Chondrocyte (in vitro differentiated cells): ENCODE data around the gene FOXK1. TPM values are rescaled to one million over a fixed set of nuclear protein-coding genes. Genes with fewer than 3 reads are reported as not detected.
A peak's percentile ranks its signal among the peaks of the same experiment; 100 is the strongest.

Source experiments
- DNase-seq: peaks from one replicate; pipeline ENCODE4 v3.0.0; 2021; ENCODE audit warnings: mixed read lengths, low spot score
- H3K27ac Mint-ChIP-seq: one replicate; pipeline ENCODE4 v1.8.0; 2021; ENCODE audit warnings: mild to moderate bottlenecking, moderate library complexity, mixed read lengths; ENCODE audit not compliant: unreplicated experiment
- H3K27me3 Mint-ChIP-seq: 2 replicates; pipeline ENCODE4 v1.8.0; 2021; ENCODE audit warnings: low read depth, mixed read lengths
- H3K36me3 Mint-ChIP-seq: 2 replicates; pipeline ENCODE4 v1.8.0; 2021; ENCODE audit warnings: low read depth, mixed read lengths
- H3K4me1 Mint-ChIP-seq: 2 replicates; pipeline ENCODE4 v1.8.0; 2021; ENCODE audit warnings: low read depth, mild to moderate bottlenecking, mixed read lengths
- H3K4me3 Mint-ChIP-seq: one replicate; pipeline ENCODE4 v1.8.0; 2021; ENCODE audit warnings: mild to moderate bottlenecking, moderate library complexity, mixed read lengths; ENCODE audit not compliant: unreplicated experiment
- H3K9me3 Mint-ChIP-seq: 2 replicates; pipeline ENCODE4 v1.8.0; 2021; ENCODE audit warnings: low read depth, mixed read lengths
- CTCF ChIP-seq: fragments of 200-600 bp; sonication (generic); IDR thresholded peaks from 2 replicates; pipeline ENCODE4 v1.5.0; 2021; ENCODE audit warnings: antibody characterized with exemption, mild to moderate bottlenecking, moderate library complexity
- total RNA-seq: library from RNA; stranded (reverse); gene quantifications from 3 replicates; pipeline ENCODE4 v1.2.1, GENCODE V29; 2021

The FOXK1 gene
- total RNA-seq, 1 donor from 2014 or later, result 77.9 TPM

DNA sequence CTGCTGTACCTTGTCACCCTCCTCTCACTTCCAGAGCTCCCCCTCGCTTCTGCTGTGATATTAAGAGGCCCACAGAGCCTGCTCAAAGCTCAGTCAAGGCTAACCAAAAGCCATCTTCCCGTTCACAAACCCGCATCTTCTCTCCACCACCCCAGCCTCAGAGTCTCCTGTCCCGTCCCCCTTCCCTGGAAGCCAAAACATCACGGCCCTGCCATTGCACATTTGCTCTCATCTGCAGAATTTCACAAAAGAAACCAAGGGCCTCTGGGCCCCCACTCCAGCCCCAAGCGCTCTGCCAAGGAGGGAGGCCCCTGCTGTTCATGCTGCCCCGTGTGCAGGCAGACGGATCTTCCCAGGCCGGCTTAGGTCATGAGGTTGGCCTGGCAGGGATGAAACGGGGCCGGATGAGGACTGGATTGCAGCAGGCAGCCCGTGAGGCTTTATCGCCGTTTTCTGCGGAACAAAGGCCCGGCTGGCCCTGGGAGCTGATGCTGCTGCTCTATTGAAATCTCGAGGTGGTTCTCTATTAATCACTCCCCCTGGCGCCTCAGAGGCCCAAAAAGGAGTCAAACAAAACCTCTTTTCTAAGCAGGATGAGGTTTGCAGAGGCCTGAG lies 31.6 kb upstream of the FOXK1 start:
- Mint-ChIP-seq H3K36me3 (no peaks in the 10 kb centered on the region), H3K27me3 (no peaks in the 10 kb centered on the region), H3K4me3 (no peak overlapping the region), H3K9me3 (peaks cover 2% of the 10 kb centered on the region), H3K27ac (peak overlapping the region; percentile 78), H3K4me1 (peaks cover 23% of the 10 kb centered on the region)
- peak; percentile 70 for DNase-seq
- TF ChIP-seq CTCF, result no peak

- no peak for TF ChIP-seq CTCF
- H3K4me1 Mint-ChIP-seq, result peaks cover 23% of the 10 kb centered on the region
- DNase-seq, result no peak
- H3K36me3 Mint-ChIP-seq, result peaks cover 5% of the 10 kb centered on the region
- H3K9me3 Mint-ChIP-seq, result peaks cover 8% of the 10 kb centered on the region
- H3K27me3 Mint-ChIP-seq, result no peaks in the 10 kb centered on the region
- H3K27ac Mint-ChIP-seq, result no peak overlapping the region
- no peak overlapping the region for H3K4me3 Mint-ChIP-seq
Measured at GRCh38 chr7:4653771-4654170, 28.3 kb upstream of the FOXK1 start.

GRCh38 chr7:4655311-4655710 lies 26.8 kb upstream of the FOXK1 start:
- H3K4me1 Mint-ChIP-seq, result peaks cover 22% of the 10 kb centered on the region

DNA sequence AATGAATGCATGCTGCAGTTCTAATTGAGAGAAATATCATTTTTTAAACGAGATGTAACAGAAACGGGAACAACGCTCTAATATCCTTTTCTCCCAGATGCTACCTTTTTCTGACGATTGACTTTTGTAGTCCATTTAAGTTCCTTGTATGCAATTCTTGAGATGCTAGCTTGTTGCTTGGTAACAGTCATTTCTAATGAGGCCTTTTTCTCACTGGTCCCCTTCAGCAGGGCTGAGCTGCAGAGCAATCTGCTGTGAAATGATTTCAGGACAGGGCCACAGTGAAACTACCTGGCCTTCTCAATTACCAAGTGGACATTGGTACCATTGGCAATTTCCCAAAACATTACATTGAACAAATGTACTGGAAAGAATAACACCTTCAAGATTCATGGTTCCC lies 26.2 kb upstream of the FOXK1 start:
- no peak overlapping the region for H3K4me3 Mint-ChIP-seq
- peaks cover 16% of the 10 kb centered on the region for H3K4me1 Mint-ChIP-seq
- H3K9me3 Mint-ChIP-seq, result peaks cover 17% of the 10 kb centered on the region
- no peak for DNase-seq
- peaks cover 13% of the 10 kb centered on the region for H3K36me3 Mint-ChIP-seq
- no peaks in the 10 kb centered on the region for H3K27me3 Mint-ChIP-seq
- TF ChIP-seq CTCF, result no peak
- no peak overlapping the region for H3K27ac Mint-ChIP-seq

More at GRCh38 chr7:4655311-4655710, 26.8 kb upstream of the FOXK1 start:
- Mint-ChIP-seq H3K9me3 (peaks cover 16% of the 10 kb centered on the region), H3K4me3 (no peak overlapping the region), H3K27ac (no peak overlapping the region), H3K36me3 (peaks cover 12% of the 10 kb centered on the region), H3K27me3 (no peaks in the 10 kb centered on the region)
- no peak for DNase-seq
- TF ChIP-seq CTCF, result no peak

GRCh38 chr7:4657640-4658417 lies 24.3 kb upstream of the FOXK1 start:
- Mint-ChIP-seq H3K27me3 (no peaks in the 10 kb centered on the region), H3K9me3 (peaks cover 15% of the 10 kb centered on the region), H3K36me3 (peaks cover 13% of the 10 kb centered on the region), H3K4me1 (peaks cover 15% of the 10 kb centered on the region), H3K27ac (no peak overlapping the region), H3K4me3 (no peak overlapping the region)
- no peak for DNase-seq
- TF ChIP-seq CTCF, result no peak
